22Rv1 (cell line): Measurements from ENCODE around the gene RREB1.

Experiments used
- H3K27ac ChIP-seq: fragments of 450-650 bp; 2 replicates; pipeline ENCODE4 v1.5.1; 2017
- CTCF ChIP-seq: fragments of 450-650 bp; IDR thresholded peaks from 2 replicates; pipeline ENCODE4 v1.5.1; 2017; ENCODE audit warnings: mild to moderate bottlenecking
- ZFX ChIP-seq: fragments of 450-650 bp; IDR thresholded peaks from 2 replicates; pipeline ENCODE4 v1.6.1; 2017; ENCODE audit warnings: antibody characterized with exemption, borderline replicate concordance

The RREB1 gene

GRCh38 chr6:7215131-7215530 lies 107.4 kb downstream of the RREB1 start:
- H3K27ac ChIP-seq: no peak overlapping the region
- no peak for TF ChIP-seq CTCF
- TF ChIP-seq ZFX: no peak

GRCh38 chr6:7215798-7216231 lies 108.1 kb downstream of the RREB1 start:
- H3K27ac ChIP-seq: no peak overlapping the region
- TF ChIP-seq ZFX: no peak
- no peak for TF ChIP-seq CTCF

DNA sequence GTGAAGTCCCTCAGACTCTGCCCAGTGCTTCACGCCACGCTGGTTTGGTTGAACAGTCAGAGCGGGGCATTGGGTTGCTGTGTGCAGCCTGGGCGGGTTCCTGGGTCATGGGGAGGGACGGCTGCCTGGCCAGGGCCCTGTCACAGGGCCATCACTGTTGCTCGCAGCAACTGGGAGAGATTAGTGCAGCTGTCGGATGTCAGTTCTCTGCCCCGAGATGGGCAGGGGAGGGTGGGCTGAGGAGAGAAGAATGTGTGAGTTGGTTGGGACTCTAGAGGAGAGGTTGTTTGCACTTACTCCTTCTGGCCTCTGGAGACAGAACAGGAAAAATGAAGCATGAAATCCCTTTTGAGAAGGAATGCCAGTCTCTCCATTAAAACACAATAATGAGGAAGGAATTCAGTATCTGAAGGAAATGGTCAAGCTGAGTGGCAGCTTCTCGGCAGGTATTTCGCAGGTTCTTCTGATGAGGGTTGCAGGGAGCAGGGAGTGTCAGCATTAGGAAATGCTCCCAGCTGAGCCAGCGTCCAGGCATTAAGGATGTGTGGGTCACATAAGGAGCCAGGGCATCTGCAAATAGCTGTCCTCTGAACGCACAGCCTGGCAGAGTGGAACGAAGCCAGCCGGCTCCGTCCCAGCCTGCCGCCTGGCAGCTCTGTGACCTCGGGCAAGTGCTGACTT lies 109.3 kb downstream of the RREB1 start:
- H3K27ac ChIP-seq: no peak overlapping the region
- TF ChIP-seq ZFX (no peak), CTCF (no peak)

DNA sequence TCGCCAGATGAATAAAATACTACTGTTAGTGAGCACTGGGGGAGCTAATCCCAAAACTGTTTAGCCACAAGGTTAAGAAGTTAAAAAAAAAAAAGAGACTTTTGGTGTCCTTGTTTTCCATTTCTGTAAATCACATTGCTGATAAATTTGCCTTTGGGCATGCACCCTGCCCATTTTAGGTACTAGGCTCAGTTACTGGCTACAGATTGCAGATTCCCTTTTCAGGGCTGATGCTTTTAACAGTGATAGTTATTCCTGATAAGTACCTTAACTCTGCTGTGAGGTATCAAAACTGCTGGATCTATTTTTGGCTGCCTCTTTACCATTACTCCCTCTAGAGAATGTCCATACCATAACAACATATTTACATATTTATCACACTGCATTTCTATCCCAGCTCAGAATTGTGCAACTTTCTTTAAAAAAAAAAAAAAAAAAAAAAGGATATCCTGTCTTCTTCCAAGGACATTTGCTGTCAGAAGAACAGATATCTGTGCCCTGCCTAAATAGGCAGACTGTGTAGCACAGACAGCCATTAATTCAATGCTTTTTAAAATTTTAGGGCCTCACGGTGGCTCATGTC lies 110.7 kb downstream of the RREB1 start:
- no peak overlapping the region for H3K27ac ChIP-seq
- no peak for TF ChIP-seq CTCF
- TF ChIP-seq ZFX: no peak

GRCh38 chr6:7219310-7219709 lies 111.5 kb downstream of the RREB1 start:
- H3K27ac ChIP-seq: no peak overlapping the region
- TF ChIP-seq ZFX: no peak
- TF ChIP-seq CTCF: no peak

- TF ChIP-seq ZFX (no peak), CTCF (no peak)
- no peak overlapping the region for H3K27ac ChIP-seq
These were observed 114.4 kb downstream of the RREB1 start for GRCh38 chr6:7222197-7222596.

- TF ChIP-seq ZFX (no peak), CTCF (no peak)
- H3K27ac ChIP-seq: no peak overlapping the region
These were observed 117.0 kb downstream of the RREB1 start for GRCh38 chr6:7224731-7225130.
